ENCODE results near the gene RAB11FIP3.

The RAB11FIP3 gene

DNA sequence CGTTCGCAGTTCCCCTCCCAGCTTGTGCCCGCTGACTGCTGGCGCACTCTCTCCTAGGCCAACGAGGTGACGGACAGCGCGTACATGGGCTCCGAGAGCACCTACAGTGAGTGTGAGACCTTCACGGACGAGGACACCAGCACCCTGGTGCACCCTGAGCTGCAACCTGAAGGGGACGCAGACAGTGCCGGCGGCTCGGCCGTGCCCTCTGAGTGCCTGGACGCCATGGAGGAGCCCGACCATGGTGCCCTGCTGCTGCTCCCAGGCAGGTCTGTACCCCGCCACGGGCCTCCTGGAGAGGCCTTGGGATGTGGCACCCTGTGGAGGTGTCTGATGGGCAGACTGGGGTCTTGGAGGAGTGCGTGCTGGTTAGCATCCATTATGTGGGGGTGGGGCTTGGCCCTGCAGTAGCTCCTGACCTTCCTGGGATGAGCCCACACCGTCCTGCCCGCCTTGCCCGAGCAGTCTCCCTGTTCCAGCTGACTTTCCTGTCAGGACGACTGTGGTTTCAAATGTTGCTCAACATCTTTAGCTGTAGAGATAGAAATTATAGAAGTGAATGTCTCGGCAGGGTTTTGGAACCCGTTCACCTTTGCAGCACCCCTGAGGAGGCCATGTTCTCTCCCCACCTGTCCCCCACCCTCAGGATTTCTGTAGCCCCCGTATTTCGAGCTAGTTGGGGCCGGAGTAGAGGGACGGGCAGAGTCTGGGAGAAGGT lies 57.2 kb downstream of the RAB11FIP3 start:
- Histone ChIP-seq H3K9ac (ENCODE audit: low read length) (no peak overlapping the region), H3K36me3 (replicated peaks; ENCODE audit: low read depth, low read length) (peaks cover 4% of the 10 kb centered on the region), H3K27ac (ENCODE audit: low read length) (no peak overlapping the region)

DNA sequence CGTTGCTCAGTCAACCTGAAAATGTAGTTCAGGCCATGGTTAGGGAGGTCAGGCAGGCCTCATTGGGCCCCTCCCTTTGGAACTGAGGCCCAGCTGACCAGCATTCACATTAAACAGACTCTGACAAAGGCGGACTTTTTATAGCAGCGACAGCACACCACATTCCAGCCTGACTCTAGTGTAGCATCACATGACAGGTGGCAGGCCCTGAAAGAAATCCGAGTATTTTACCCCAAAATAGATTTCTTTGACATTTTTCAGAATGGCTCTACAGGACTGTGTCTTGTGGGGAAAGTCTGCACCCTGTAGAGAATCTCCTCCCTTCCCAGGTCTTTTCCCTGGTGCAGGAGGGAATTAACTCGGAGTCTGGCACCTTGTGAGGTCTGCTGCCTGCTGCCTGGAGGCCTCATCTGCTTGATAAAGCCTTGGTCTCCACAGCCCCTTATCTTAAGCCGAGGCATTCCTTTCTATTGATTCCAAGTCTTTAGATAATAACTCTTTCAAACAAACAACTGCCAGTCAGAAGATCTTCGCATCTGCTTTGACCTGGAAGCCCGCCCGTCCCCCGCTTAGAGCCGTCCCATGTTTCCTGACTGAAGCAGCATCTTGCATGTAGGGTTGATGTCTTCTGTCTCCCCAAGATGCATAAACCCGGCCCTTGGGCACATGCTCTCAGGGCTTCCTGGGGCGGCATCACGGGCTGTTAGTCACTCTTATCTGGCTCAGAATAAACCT lies 58.1 kb downstream of the RAB11FIP3 start:
- no peak overlapping the region for H3K4me2 ChIP-seq (ENCODE audit: low read length)
- no peak overlapping the region for H3K9ac ChIP-seq (ENCODE audit: low read length)
- H3K36me3 ChIP-seq (replicated peaks; ENCODE audit: low read depth, low read length), result peaks cover 6% of the 10 kb centered on the region
- no peak overlapping the region for H3K4me3 ChIP-seq (ENCODE audit: low read length)
- H3K9me3 ChIP-seq (ENCODE audit: insufficient read depth, low read length), result no peaks in the 10 kb centered on the region
- H4K20me1 ChIP-seq (ENCODE audit: insufficient read depth, low read length), result no peaks in the 10 kb centered on the region
- H3K79me2 ChIP-seq (ENCODE audit: low read length), result no peaks in the 10 kb centered on the region
- no peak for TF ChIP-seq EZH2phosphoT487 (IDR thresholded peaks at IDR 0.05; ENCODE audit: low read depth)
- TF ChIP-seq, protein P1, sequence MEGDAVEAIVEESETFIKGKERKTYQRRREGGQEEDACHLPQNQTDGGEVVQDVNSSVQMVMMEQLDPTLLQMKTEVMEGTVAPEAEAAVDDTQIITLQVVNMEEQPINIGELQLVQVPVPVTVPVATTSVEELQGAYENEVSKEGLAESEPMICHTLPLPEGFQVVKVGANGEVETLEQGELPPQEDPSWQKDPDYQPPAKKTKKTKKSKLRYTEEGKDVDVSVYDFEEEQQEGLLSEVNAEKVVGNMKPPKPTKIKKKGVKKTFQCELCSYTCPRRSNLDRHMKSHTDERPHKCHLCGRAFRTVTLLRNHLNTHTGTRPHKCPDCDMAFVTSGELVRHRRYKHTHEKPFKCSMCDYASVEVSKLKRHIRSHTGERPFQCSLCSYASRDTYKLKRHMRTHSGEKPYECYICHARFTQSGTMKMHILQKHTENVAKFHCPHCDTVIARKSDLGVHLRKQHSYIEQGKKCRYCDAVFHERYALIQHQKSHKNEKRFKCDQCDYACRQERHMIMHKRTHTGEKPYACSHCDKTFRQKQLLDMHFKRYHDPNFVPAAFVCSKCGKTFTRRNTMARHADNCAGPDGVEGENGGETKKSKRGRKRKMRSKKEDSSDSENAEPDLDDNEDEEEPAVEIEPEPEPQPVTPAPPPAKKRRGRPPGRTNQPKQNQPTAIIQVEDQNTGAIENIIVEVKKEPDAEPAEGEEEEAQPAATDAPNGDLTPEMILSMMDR (IDR thresholded peaks at IDR 0.05; ENCODE audit: low read depth, low read length), result no peak
- no peak overlapping the region for H2AFZ ChIP-seq (ENCODE audit: low read depth, low read length)
- H3K27ac ChIP-seq (ENCODE audit: low read length), result no peak overlapping the region
- H3K4me1 ChIP-seq (ENCODE audit: low read length), result no peaks in the 10 kb centered on the region
- H3K27me3 ChIP-seq (ENCODE audit: low read depth, low read length), result no peaks in the 10 kb centered on the region

More for the DNA sequence above, 57.2 kb downstream of the RAB11FIP3 start:
- Histone ChIP-seq H3K4me1 (ENCODE audit: low read length) (no peaks in the 10 kb centered on the region; the same call in 1 of the 2 replicates), H3K27me3 (ENCODE audit: low read depth, low read length) (no peaks in the 10 kb centered on the region), H3K4me3 (ENCODE audit: low read length) (no peak overlapping the region), H4K20me1 (ENCODE audit: insufficient read depth, low read length) (no peaks in the 10 kb centered on the region), H3K9me3 (ENCODE audit: insufficient read depth, low read length) (no peaks in the 10 kb centered on the region), H3K79me2 (ENCODE audit: low read length) (no peaks in the 10 kb centered on the region), H3K4me2 (ENCODE audit: low read length) (no peak overlapping the region), H2AFZ (ENCODE audit: low read depth, low read length) (no peak overlapping the region)
- TF ChIP-seq, protein P1 (IDR thresholded peaks at IDR 0.05; ENCODE audit: low read depth, low read length), result no peak
- no peak for TF ChIP-seq EZH2phosphoT487 (IDR thresholded peaks at IDR 0.05; ENCODE audit: low read depth)

DNA sequence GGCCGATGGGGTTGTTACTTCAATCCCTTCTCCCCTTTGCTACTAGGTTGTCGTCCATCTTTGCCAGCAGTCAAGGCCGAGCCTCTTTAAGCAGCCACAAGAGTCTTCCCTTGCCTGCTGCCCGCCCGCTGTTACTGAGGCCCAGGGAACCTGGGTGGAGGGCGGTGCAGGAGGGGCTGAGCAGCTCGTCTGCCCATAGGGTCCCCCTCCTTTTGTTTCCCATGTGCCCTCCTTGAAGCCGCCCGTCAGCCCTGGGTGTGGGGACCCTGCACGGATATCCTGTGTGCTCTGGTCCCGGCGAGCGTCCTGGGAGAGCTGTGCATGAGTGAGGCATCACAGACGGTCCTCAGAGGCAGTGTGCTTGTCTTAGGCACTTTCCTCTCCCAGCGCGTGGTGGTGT lies 64.2 kb downstream of the RAB11FIP3 start:
- H3K36me3 ChIP-seq (replicated peaks; ENCODE audit: low read depth, low read length), result peaks cover 4% of the 10 kb centered on the region
- H3K79me2 ChIP-seq (ENCODE audit: low read length), result no peaks in the 10 kb centered on the region
- H3K4me3 ChIP-seq (ENCODE audit: low read length), result no peak overlapping the region
- no peak for TF ChIP-seq EZH2phosphoT487 (IDR thresholded peaks at IDR 0.05; ENCODE audit: low read depth)
- TF ChIP-seq, protein P1 (IDR thresholded peaks at IDR 0.05; ENCODE audit: low read depth, low read length), result no peak
- no peak overlapping the region for H3K4me2 ChIP-seq (ENCODE audit: low read length)
- no peaks in the 10 kb centered on the region for H3K9me3 ChIP-seq (ENCODE audit: insufficient read depth, low read length)
- no peak overlapping the region for H3K27ac ChIP-seq (ENCODE audit: low read length)
- H3K4me1 ChIP-seq (ENCODE audit: low read length), result no peaks in the 10 kb centered on the region
- no peak overlapping the region for H2AFZ ChIP-seq (ENCODE audit: low read depth, low read length)
- no peaks in the 10 kb centered on the region for H3K27me3 ChIP-seq (ENCODE audit: low read depth, low read length)
- no peaks in the 10 kb centered on the region for H4K20me1 ChIP-seq (ENCODE audit: insufficient read depth, low read length)
- H3K9ac ChIP-seq (ENCODE audit: low read length), result no peak overlapping the region

DNA sequence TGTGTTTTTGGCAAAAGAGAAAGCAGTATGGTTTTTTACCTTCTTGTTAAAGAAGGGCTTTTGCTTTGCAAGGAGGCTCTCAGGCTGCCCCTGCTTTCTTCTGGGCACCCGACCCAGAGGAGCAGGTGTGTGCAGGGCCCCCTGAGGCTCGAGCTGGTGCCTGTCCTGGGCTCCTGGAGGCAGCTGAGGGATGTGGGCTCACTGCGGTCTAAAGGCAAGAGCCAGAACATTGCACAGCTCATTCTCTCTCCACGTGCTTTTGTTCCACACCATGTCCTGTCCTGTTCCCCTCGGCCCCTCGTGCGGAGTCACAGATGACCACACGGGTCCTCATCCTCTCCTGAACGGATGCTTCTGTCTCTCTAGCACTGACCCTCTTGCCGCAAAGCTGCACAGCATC lies 65.3 kb downstream of the RAB11FIP3 start:
- Histone ChIP-seq H3K9me3 (ENCODE audit: insufficient read depth, low read length) (no peaks in the 10 kb centered on the region), H4K20me1 (ENCODE audit: insufficient read depth, low read length) (no peaks in the 10 kb centered on the region), H3K4me2 (ENCODE audit: low read length) (no peak overlapping the region), H3K79me2 (ENCODE audit: low read length) (no peaks in the 10 kb centered on the region), H3K27me3 (ENCODE audit: low read depth, low read length) (no peaks in the 10 kb centered on the region), H3K36me3 (replicated peaks; ENCODE audit: low read depth, low read length) (peaks cover 4% of the 10 kb centered on the region), H3K9ac (ENCODE audit: low read length) (no peak overlapping the region), H3K27ac (ENCODE audit: low read length) (no peak overlapping the region), H2AFZ (ENCODE audit: low read depth, low read length) (no peak overlapping the region), H3K4me1 (ENCODE audit: low read length) (no peaks in the 10 kb centered on the region), H3K4me3 (ENCODE audit: low read length) (no peak overlapping the region)
- TF ChIP-seq, protein P1 (IDR thresholded peaks at IDR 0.05; ENCODE audit: low read depth, low read length), result no peak
- TF ChIP-seq EZH2phosphoT487 (IDR thresholded peaks at IDR 0.05; ENCODE audit: low read depth), result no peak
